Astrocyte (in vitro differentiated cells and primary cell): ENCODE results near the gene MYOZ1. TPM values are rescaled to one million over a fixed set of nuclear protein-coding genes. Genes with fewer than 3 reads are reported as not detected.

ENCODE experiments used
- DNase-seq: peaks from one replicate; pipeline ENCODE4 v3.0.0-alpha.2; 2010; ENCODE audit warnings: low read depth
- FAIRE-seq: peaks from 2 replicates; lab custom pipeline; 2011; peaks lifted over from hg19 to GRCh38; lab: Jason Lieb, UNC
- H2AFZ ChIP-seq: 2 replicates; pipeline ENCODE4 v1.6.0; 2012; ENCODE audit warnings: low read depth, low read length, inconsistent platforms
- H3K27ac ChIP-seq: 2 replicates; pipeline ENCODE4 v1.5.1; 2011; ENCODE audit warnings: low read depth, low read length, inconsistent platforms
- H3K27me3 ChIP-seq: 2 replicates; pipeline ENCODE4 v1.6.0; 2011; ENCODE audit warnings: low read length, inconsistent platforms; ENCODE audit not compliant: insufficient read depth
- H3K36me3 ChIP-seq: 2 replicates; pipeline ENCODE4 v1.5.1; 2011; ENCODE audit warnings: low read length, inconsistent platforms; ENCODE audit not compliant: insufficient read depth
- H3K4me1 ChIP-seq: 2 replicates; pipeline ENCODE4 v1.5.1; 2011; ENCODE audit warnings: low read length, inconsistent platforms; ENCODE audit not compliant: insufficient read depth
- H3K4me2 ChIP-seq: 2 replicates; pipeline ENCODE4 v1.6.0; 2012; ENCODE audit warnings: low read length, inconsistent platforms
- H3K4me3 ChIP-seq: 2 replicates; pipeline ENCODE4 v1.5.1; 2011; ENCODE audit warnings: low read depth, mild to moderate bottlenecking, low read length, inconsistent platforms; ENCODE audit not compliant: insufficient read depth
- H3K79me2 ChIP-seq: 2 replicates; pipeline ENCODE4 v1.6.0; 2012; ENCODE audit warnings: mild to moderate bottlenecking, low read length, inconsistent platforms; ENCODE audit not compliant: insufficient read depth
- H3K9ac ChIP-seq: 2 replicates; pipeline ENCODE4 v1.6.0; 2012; ENCODE audit warnings: mild to moderate bottlenecking, low read length, inconsistent platforms
- H3K9me3 ChIP-seq: 2 replicates; pipeline ENCODE4 v1.5.1; 2012; ENCODE audit warnings: low read depth, mild to moderate bottlenecking, low read length, inconsistent platforms; ENCODE audit not compliant: insufficient read depth
- H4K20me1 ChIP-seq: 2 replicates; pipeline ENCODE4 v1.6.0; 2012; ENCODE audit warnings: low read length, inconsistent platforms; ENCODE audit not compliant: insufficient read depth
- H3K27ac Mint-ChIP-seq: one replicate; pipeline ENCODE4 v1.8.0; 2021; ENCODE audit warnings: mild to moderate bottlenecking, mixed read lengths; ENCODE audit not compliant: unreplicated experiment
- H3K27me3 Mint-ChIP-seq: one replicate; pipeline ENCODE4 v1.8.0; 2021; ENCODE audit warnings: low read depth, mixed read lengths; ENCODE audit not compliant: unreplicated experiment
- H3K36me3 Mint-ChIP-seq: one replicate; pipeline ENCODE4 v1.8.0; 2021; ENCODE audit warnings: low read depth, mixed read lengths; ENCODE audit not compliant: unreplicated experiment
- H3K4me1 Mint-ChIP-seq: one replicate; pipeline ENCODE4 v1.8.0; 2021; ENCODE audit warnings: low read depth, mixed read lengths; ENCODE audit not compliant: unreplicated experiment
- H3K4me3 Mint-ChIP-seq: one replicate; pipeline ENCODE4 v1.8.0; 2021; ENCODE audit warnings: mild to moderate bottlenecking, moderate library complexity, mixed read lengths; ENCODE audit not compliant: unreplicated experiment
- H3K9me3 Mint-ChIP-seq: one replicate; pipeline ENCODE4 v1.8.0; 2021; ENCODE audit warnings: mild to moderate bottlenecking, mixed read lengths; ENCODE audit not compliant: unreplicated experiment
- EZH2 ChIP-seq: IDR thresholded peaks from 2 replicates; pipeline ENCODE4 v1.6.1; 2012; ENCODE audit warnings: mild to moderate bottlenecking, low read length, inconsistent platforms; ENCODE audit not compliant: insufficient read depth
- total RNA-seq: library from RNA; stranded (reverse); gene quantifications from 2 replicates; pipeline ENCODE4 v1.2.1, GENCODE V29; 2021
- TF ChIP-seq, protein P1 (sequence below): IDR thresholded peaks from 2 replicates; pipeline ENCODE4 v1.5.1; 2011; ENCODE audit warnings: low read depth, mild to moderate bottlenecking, inconsistent platforms, low read length, moderate library complexity; ENCODE audit not compliant: insufficient read depth

MYOZ1 gene
- total RNA-seq, 1 donor from 2014 or later = 2.2 TPM

DNA sequence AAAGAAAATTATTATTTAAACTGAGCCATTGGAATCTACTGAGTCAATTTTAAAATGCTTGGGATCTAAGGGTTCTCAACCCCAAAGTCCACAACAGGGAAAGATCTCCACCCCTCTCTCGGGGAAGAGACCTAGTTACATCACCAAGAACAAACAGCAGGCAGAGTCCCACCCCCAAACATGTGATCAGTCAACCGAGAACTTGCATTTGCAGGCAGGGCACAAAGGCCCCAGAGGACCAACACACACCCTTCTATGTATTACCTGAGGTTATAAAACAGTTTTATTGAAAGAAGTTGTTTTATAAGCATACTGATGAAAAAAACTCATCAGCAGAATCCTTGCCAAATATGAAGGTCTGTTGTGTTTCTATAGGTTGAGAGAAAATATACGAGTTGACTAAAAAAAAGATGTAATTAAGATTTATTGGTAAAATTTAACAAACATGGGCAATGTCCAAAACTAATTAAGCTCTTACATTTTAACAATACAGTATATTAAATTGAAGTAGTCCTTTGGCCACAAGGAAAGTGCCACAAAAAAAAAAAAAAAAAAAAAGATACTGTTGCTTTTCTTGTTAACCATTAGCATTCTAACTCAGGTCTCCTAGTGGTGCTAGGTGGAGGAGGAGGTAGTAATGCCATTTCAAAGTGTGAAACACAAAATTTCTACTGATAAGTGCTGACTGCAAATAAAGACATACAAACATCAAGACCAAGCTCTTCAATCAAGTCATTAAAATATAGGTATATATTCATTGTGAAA lies 49.2 kb downstream of the MYOZ1 start:
- DNase-seq (peak; percentile 46), FAIRE-seq (no peak)
- H3K4me1 Mint-ChIP-seq = peaks cover 24% of the 10 kb centered on the region

DNA sequence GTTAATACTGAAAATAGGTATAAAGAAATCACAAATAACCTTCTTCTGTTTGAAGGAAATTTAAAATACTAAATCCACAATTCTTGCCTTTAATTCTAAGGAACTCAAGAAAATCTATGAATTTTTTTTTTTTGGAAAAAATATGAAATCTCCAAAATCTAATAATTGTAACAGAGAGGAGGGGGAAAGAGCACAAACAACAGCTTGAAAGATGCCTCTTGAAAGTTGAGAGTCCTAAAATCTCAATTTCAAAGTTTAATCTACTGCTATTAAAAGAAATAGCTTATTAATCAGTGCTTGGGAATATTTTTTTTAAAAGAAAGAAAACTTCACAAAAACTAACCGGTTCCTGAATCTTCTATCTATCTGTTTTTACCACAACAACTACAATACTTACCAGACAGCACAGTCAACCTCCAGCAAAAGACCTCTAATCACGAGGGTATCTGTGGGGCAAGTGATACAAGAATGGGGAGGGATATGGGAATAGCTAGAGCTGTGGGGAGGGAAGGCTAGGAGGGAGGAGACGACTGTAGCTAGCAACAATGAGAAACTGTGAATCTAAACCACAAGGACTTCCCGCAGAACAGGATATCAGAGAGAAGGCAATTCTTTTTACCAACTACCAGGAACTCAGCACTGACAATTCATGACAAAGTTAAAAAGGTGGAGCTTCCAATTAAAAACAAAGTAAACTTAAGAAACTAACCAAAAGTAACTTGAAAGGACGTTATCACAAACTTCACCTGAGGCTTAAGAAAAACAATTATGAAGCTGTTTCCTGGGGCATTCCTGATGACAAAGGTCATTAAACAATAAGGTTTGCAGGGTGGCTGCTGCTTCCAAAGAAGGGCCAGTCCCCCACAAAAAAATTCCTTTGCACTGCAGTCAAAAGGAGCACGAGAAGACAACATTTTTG lies 50.1 kb downstream of the MYOZ1 start, which contains the start of gene USP54:
TSS of gene USP54 (minus strand) at position 462 of the 919 bp plus-strand sequence. CDS start 15,684 bp downstream, outside the sequence.
- Histone ChIP-seq H2AFZ (peak within 1 kb of the TSS; percentile 62), H3K9me3 (no peaks in the 10 kb centered on the region), H3K9ac (peak within 1 kb of the TSS; percentile 63), H3K4me2 (peak within 1 kb of the TSS; percentile 80), H3K4me3 (peak within 1 kb of the TSS; percentile 26), H3K36me3 (no peaks in the 10 kb centered on the region), H3K27me3 (no peaks in the 10 kb centered on the region), H3K27ac (peak within 1 kb of the TSS; percentile 70), H3K79me2 (no peaks in the 10 kb centered on the region), H3K4me1 (peaks cover 20% of the 10 kb centered on the region), H4K20me1 (no peaks in the 10 kb centered on the region)
- peak within 1 kb of the TSS; percentile 86 for H3K4me3 Mint-ChIP-seq
- TF ChIP-seq EZH2 = no peak
- TF ChIP-seq, protein P1, sequence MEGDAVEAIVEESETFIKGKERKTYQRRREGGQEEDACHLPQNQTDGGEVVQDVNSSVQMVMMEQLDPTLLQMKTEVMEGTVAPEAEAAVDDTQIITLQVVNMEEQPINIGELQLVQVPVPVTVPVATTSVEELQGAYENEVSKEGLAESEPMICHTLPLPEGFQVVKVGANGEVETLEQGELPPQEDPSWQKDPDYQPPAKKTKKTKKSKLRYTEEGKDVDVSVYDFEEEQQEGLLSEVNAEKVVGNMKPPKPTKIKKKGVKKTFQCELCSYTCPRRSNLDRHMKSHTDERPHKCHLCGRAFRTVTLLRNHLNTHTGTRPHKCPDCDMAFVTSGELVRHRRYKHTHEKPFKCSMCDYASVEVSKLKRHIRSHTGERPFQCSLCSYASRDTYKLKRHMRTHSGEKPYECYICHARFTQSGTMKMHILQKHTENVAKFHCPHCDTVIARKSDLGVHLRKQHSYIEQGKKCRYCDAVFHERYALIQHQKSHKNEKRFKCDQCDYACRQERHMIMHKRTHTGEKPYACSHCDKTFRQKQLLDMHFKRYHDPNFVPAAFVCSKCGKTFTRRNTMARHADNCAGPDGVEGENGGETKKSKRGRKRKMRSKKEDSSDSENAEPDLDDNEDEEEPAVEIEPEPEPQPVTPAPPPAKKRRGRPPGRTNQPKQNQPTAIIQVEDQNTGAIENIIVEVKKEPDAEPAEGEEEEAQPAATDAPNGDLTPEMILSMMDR = no peak
- FAIRE-seq (peak; percentile 68), DNase-seq (peak; percentile 88)
- peak within 1 kb of the TSS; percentile 96 for H3K27ac Mint-ChIP-seq
- peaks cover 25% of the 10 kb centered on the region for H3K4me1 Mint-ChIP-seq
- H3K27me3 Mint-ChIP-seq = no peaks in the 10 kb centered on the region
- H3K36me3 Mint-ChIP-seq = no peaks in the 10 kb centered on the region
- no peaks in the 10 kb centered on the region for H3K9me3 Mint-ChIP-seq

More for the DNA sequence above, 49.2 kb downstream of the MYOZ1 start:
- Mint-ChIP-seq H3K27ac (peak overlapping the region; percentile 96), H3K27me3 (no peaks in the 10 kb centered on the region), H3K4me3 (peak overlapping the region; percentile 86), H3K36me3 (no peaks in the 10 kb centered on the region), H3K9me3 (no peaks in the 10 kb centered on the region)
- Histone ChIP-seq H3K4me2 (peak overlapping the region; percentile 80), H3K4me3 (no peak overlapping the region), H3K9me3 (no peaks in the 10 kb centered on the region), H3K27me3 (no peaks in the 10 kb centered on the region), H3K4me1 (peaks cover 13% of the 10 kb centered on the region), H3K36me3 (no peaks in the 10 kb centered on the region), H2AFZ (peak overlapping the region; percentile 62), H3K9ac (peak overlapping the region; percentile 63), H3K27ac (peak overlapping the region; percentile 70), H4K20me1 (no peaks in the 10 kb centered on the region), H3K79me2 (no peaks in the 10 kb centered on the region)
- TF ChIP-seq, protein P1 = no peak
- TF ChIP-seq EZH2 = no peak
